GM12875 (cell line): ENCODE results near the gene MOCOS.

Experiments used
- H3K4me3 ChIP-seq: one replicate; pipeline ENCODE4 v1.5.1; 2011; ENCODE audit warnings: low read depth, low read length, control low read depth
- TF ChIP-seq, protein P1 (sequence below): IDR thresholded peaks from 2 replicates; pipeline ENCODE4 v1.5.1; 2011; ENCODE audit warnings: low read depth, mild to moderate bottlenecking, control low read depth, inconsistent platforms, low read length, moderate library complexity, borderline replicate concordance; ENCODE audit not compliant: insufficient read depth

MOCOS gene

DNA sequence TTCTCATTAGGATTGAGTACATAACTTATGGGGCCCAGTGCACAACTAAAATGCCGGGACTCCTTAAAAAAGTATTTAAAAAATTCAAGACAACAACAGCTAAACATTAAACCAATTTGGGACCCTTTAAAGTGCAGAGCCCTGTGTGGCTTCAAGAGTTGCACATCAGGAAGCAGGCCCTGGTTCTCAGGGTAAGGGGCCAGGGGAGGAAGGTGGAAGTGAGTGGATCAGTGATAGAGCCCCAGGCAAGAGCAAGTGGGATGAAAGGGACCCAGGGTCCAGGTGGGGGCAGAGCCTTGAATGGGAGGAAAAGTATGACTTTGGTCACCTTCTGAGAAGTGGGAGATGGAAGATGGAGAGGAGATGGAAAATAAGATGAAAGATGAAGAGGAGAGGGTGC, 107.9 kb downstream of the MOCOS start:
- TF ChIP-seq, protein P1, sequence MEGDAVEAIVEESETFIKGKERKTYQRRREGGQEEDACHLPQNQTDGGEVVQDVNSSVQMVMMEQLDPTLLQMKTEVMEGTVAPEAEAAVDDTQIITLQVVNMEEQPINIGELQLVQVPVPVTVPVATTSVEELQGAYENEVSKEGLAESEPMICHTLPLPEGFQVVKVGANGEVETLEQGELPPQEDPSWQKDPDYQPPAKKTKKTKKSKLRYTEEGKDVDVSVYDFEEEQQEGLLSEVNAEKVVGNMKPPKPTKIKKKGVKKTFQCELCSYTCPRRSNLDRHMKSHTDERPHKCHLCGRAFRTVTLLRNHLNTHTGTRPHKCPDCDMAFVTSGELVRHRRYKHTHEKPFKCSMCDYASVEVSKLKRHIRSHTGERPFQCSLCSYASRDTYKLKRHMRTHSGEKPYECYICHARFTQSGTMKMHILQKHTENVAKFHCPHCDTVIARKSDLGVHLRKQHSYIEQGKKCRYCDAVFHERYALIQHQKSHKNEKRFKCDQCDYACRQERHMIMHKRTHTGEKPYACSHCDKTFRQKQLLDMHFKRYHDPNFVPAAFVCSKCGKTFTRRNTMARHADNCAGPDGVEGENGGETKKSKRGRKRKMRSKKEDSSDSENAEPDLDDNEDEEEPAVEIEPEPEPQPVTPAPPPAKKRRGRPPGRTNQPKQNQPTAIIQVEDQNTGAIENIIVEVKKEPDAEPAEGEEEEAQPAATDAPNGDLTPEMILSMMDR, result no peak
- no peak overlapping the region for H3K4me3 ChIP-seq

GRCh38 chr18:36295880-36296301, 108.6 kb downstream of the MOCOS start:
- H3K4me3 ChIP-seq, result no peak overlapping the region
- TF ChIP-seq, protein P1, result no peak

GRCh38 chr18:36296650-36297416, 109.5 kb downstream of the MOCOS start:
- no peak overlapping the region for H3K4me3 ChIP-seq
- TF ChIP-seq, protein P1, result peak; percentile 36

DNA sequence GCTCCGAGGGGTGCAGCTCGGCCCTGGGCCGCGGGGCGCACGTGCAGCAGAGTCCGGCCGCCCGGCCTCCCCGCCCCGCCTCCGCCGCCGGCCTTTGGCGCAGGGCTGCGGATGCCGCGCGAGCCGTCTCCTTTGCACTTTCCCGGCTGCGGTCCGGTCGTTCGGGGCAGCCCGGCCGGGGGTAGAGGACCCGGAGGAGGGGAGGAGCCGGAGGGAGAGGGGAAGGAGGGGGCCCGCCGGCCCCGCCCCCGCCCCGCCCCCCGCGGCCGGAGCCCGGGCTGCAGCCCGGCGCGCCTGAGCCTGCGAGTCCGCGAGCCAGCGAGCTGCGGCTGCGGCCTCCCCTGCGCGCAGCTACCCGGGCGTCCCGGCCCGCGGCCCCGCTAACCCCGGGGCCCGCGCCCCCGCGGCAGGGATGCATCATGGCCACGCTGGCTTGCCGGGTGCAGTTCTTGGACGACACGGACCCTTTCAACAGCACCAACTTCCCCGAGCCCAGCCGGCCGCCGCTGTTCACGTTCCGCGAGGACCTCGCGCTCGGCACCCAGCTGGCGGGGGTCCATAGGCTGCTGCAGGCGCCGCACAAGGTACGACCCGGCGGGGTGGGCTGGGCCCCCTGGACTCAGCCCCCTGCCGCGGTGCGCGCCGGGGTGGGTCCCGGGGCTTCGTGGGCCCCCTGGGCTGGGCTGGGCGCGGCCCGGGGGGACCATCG, 110.3 kb downstream of the MOCOS start, which contains the start of gene FHOD3:
TSS of gene FHOD3 (plus strand) at position 297 of the 709 bp plus-strand sequence. CDS start at position 420, 123 bp downstream.
- TF ChIP-seq, protein P1, result no peak
- peak within 1 kb of the TSS; percentile 1 for H3K4me3 ChIP-seq

GRCh38 chr18:36298126-36298741, 110.9 kb downstream of the MOCOS start:
- TF ChIP-seq, protein P1, result no peak
- peak overlapping the region; percentile 1 for H3K4me3 ChIP-seq

DNA sequence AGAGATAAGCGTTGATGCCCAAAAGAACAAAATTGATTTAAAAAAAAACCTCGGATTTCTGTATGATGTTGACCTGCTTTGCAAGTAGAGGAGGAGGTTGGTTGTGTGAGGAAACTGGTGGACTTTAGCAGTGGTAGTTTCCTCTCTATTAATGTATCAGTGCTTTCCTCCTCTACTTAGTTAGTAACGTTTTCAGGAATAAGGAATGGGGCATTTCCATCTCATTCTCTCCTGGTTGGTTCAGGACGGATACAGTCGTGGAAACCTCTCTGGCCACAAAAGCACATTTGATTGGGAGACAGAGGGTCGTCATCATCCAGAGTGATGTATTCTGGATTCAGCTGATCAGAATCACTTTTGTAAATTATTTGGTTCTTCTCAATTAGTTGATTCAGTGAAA, 111.7 kb downstream of the MOCOS start:
- TF ChIP-seq, protein P1, result no peak
- no peak overlapping the region for H3K4me3 ChIP-seq
